K562 (cell line): ENCODE measurements around the gene THOP1.

Source experiments
- MEIS2 ChIP-seq: fragments of 450-650 bp; IDR thresholded peaks from 2 replicates; pipeline ENCODE4 v1.6.1; 2014; ENCODE audit warnings: mild to moderate bottlenecking; ENCODE audit not compliant: partially characterized antibody
- NCOA1 ChIP-seq: fragments of 450-650 bp; IDR thresholded peaks from 2 replicates; pipeline ENCODE4 v1.6.1; 2016; ENCODE audit warnings: low read depth
- ZNF586 ChIP-seq: fragments of 450-650 bp; formaldehyde crosslinking; conservative IDR thresholded peaks from 2 replicates; pipeline ENCODE4 v1.4.0; 2020; ENCODE audit warnings: mild to moderate bottlenecking, moderate library complexity
- ZNF696 ChIP-seq: fragments of 250-450 bp; sonication (Bioruptor Pico); conservative IDR thresholded peaks from 2 replicates; pipeline ENCODE4 v1.4.0; 2020; ENCODE audit warnings: mild to moderate bottlenecking, moderate library complexity
- TF ChIP-seq, protein P1 (sequence below): sonication (generic); formaldehyde crosslinking; IDR thresholded peaks from 2 replicates; pipeline ENCODE4 v1.8.1; 2022; ENCODE audit warnings: missing genetic modification reagents
- TF ChIP-seq, protein P2 (sequence below): sonication (generic); formaldehyde crosslinking; IDR thresholded peaks from 2 replicates; pipeline ENCODE4 v1.9.0; 2022; ENCODE audit warnings: mild to moderate bottlenecking, missing genetic modification reagents

- TF ChIP-seq NCOA1: no peak
- TF ChIP-seq, protein P1, sequence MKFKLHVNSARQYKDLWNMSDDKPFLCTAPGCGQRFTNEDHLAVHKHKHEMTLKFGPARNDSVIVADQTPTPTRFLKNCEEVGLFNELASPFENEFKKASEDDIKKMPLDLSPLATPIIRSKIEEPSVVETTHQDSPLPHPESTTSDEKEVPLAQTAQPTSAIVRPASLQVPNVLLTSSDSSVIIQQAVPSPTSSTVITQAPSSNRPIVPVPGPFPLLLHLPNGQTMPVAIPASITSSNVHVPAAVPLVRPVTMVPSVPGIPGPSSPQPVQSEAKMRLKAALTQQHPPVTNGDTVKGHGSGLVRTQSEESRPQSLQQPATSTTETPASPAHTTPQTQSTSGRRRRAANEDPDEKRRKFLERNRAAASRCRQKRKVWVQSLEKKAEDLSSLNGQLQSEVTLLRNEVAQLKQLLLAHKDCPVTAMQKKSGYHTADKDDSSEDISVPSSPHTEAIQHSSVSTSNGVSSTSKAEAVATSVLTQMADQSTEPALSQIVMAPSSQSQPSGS (CRISPR knock-in tag): no peak
- TF ChIP-seq MEIS2: no peak
- TF ChIP-seq, protein P2, sequence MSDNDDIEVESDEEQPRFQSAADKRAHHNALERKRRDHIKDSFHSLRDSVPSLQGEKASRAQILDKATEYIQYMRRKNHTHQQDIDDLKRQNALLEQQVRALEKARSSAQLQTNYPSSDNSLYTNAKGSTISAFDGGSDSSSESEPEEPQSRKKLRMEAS (CRISPR knock-in tag): no peak
- TF ChIP-seq ZNF586 (CRISPR knock-in tag): no peak
- TF ChIP-seq ZNF696 (CRISPR knock-in tag): no peak
These were observed 28.1 kb upstream of the THOP1 start for GRCh38 chr19:2756921-2757881.
